ENCODE data around the gene MAPK1IP1L. TPM values are rescaled to one million over a fixed set of nuclear protein-coding genes. Genes with fewer than 3 reads are reported as not detected.

MAPK1IP1L gene
- total RNA-seq, 1 donor from 2014 or later: 72.6 TPM

- H3K9me3 ChIP-seq (ENCODE audit: low read depth): no peaks in the 10 kb centered on the region
- H3K4me1 Mint-ChIP-seq: peaks cover 9% of the 10 kb centered on the region
- no peaks in the 10 kb centered on the region for H4K20me1 ChIP-seq (ENCODE audit: low read depth)
- H3K9ac ChIP-seq: no peak overlapping the region
- no peaks in the 10 kb centered on the region for H3K9me3 Mint-ChIP-seq
- TF ChIP-seq EZH2 (IDR thresholded peaks at IDR 0.05) (no peak), CTCF (IDR thresholded peaks at IDR 0.05) (no peak), EZH2phosphoT487 (IDR thresholded peaks at IDR 0.05) (no peak)
- H3K79me2 ChIP-seq (ENCODE audit: low read depth): no peaks in the 10 kb centered on the region
- no peak for DNase-seq (ENCODE audit: low spot score)
- H3K4me1 ChIP-seq: peaks cover 3% of the 10 kb centered on the region
- H3K27me3 Mint-ChIP-seq (ENCODE audit: insufficient read depth, low read depth): peaks cover 7% of the 10 kb centered on the region
- no peak overlapping the region for H3K27ac Mint-ChIP-seq
- no peak overlapping the region for H3K4me3 ChIP-seq
- no peaks in the 10 kb centered on the region for H3K27me3 ChIP-seq
- no peaks in the 10 kb centered on the region for H3K36me3 ChIP-seq
- no peaks in the 10 kb centered on the region for H3K36me3 Mint-ChIP-seq
- H2AFZ ChIP-seq (replicated peaks): no peak overlapping the region
- H3K4me3 Mint-ChIP-seq: no peak overlapping the region
- H3F3A ChIP-seq (ENCODE audit: low read depth): no peaks in the 10 kb centered on the region
- H3K4me2 ChIP-seq: no peak overlapping the region
- no peak overlapping the region for H3K27ac ChIP-seq
Measured at GRCh38 chr14:55115861-55116245, 64.4 kb downstream of the MAPK1IP1L start.

- Histone ChIP-seq H3K9me3 (ENCODE audit: low read depth) (no peaks in the 10 kb centered on the region), H3K9ac (no peak overlapping the region), H3K79me2 (ENCODE audit: low read depth) (no peaks in the 10 kb centered on the region), H2AFZ (replicated peaks) (no peak overlapping the region), H3K4me3 (no peak overlapping the region), H3K36me3 (no peaks in the 10 kb centered on the region), H3K4me2 (no peak overlapping the region), H3K27ac (no peak overlapping the region), H3F3A (ENCODE audit: low read depth) (no peaks in the 10 kb centered on the region), H3K27me3 (no peaks in the 10 kb centered on the region), H4K20me1 (ENCODE audit: low read depth) (no peaks in the 10 kb centered on the region), H3K4me1 (peaks cover 7% of the 10 kb centered on the region)
- H3K36me3 Mint-ChIP-seq: no peaks in the 10 kb centered on the region
- H3K4me3 Mint-ChIP-seq: no peak overlapping the region
- TF ChIP-seq CTCF (IDR thresholded peaks at IDR 0.05) (no peak), EZH2 (IDR thresholded peaks at IDR 0.05) (no peak), EZH2phosphoT487 (IDR thresholded peaks at IDR 0.05) (no peak)
- DNase-seq (ENCODE audit: low spot score): no peak
- no peaks in the 10 kb centered on the region for H3K9me3 Mint-ChIP-seq
- peaks cover 10% of the 10 kb centered on the region for H3K27me3 Mint-ChIP-seq (ENCODE audit: insufficient read depth, low read depth)
- no peak overlapping the region for H3K27ac Mint-ChIP-seq
- peaks cover 13% of the 10 kb centered on the region for H3K4me1 Mint-ChIP-seq
Measured at GRCh38 chr14:55116246-55117030, 65.0 kb downstream of the MAPK1IP1L start.

GRCh38 chr14:55117803-55118441, 66.5 kb downstream of the MAPK1IP1L start:
- Mint-ChIP-seq H3K4me1 (peaks cover 24% of the 10 kb centered on the region), H3K9me3 (no peaks in the 10 kb centered on the region), H3K36me3 (no peaks in the 10 kb centered on the region), H3K27me3 (ENCODE audit: insufficient read depth, low read depth) (peaks cover 14% of the 10 kb centered on the region), H3K4me3 (no peak overlapping the region), H3K27ac (no peak overlapping the region)
- H3K79me2 ChIP-seq (ENCODE audit: low read depth): no peaks in the 10 kb centered on the region
- H3K27me3 ChIP-seq: no peaks in the 10 kb centered on the region
- no peak overlapping the region for H3K27ac ChIP-seq
- H3K9ac ChIP-seq: no peak overlapping the region
- TF ChIP-seq EZH2phosphoT487 (IDR thresholded peaks at IDR 0.05) (no peak), CTCF (IDR thresholded peaks at IDR 0.05) (no peak), EZH2 (IDR thresholded peaks at IDR 0.05) (no peak)
- no peak overlapping the region for H3K4me3 ChIP-seq
- H2AFZ ChIP-seq (replicated peaks): no peak overlapping the region
- no peak for DNase-seq (ENCODE audit: low spot score)
- no peaks in the 10 kb centered on the region for H3K9me3 ChIP-seq (ENCODE audit: low read depth)
- no peaks in the 10 kb centered on the region for H3F3A ChIP-seq (ENCODE audit: low read depth)
- H4K20me1 ChIP-seq (ENCODE audit: low read depth): no peaks in the 10 kb centered on the region
- peaks cover 19% of the 10 kb centered on the region for H3K4me1 ChIP-seq
- no peaks in the 10 kb centered on the region for H3K36me3 ChIP-seq
- no peak overlapping the region for H3K4me2 ChIP-seq
